ENCODE measurements around the gene COL7A1.

Gene COL7A1

DNA sequence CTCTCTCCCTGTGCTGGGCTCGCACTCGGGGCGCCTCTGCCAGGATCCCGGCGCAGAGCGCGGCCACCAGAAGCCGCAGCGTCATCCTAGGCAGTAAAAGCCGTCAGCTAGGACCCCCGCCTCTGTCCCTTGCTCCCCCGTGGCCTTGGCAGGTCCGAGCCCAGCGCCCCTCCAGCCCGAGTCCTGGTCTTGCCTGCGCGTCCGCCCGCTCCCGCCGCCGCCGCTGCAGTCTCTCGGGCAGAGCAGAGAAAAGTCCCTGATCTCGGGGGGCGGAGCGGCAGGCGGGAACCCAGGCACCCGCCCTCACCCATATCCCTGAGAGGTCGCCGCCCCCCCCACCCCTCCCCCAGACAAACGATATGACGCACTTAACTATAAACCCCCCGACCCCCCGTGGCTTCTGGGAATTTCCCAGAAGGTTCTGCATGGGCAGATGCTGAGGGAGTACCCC, at the start of gene COL7A1:
Gene COL7A1 (minus strand): TSS at position 255 of the 451 bp plus-strand sequence. CDS start 170 bp downstream, at position 85.
- peak within 1 kb of the TSS; percentile 56 for H3K4me3 ChIP-seq (replicated peaks; ENCODE audit: low read depth, low read length)
- TF ChIP-seq, protein P1, sequence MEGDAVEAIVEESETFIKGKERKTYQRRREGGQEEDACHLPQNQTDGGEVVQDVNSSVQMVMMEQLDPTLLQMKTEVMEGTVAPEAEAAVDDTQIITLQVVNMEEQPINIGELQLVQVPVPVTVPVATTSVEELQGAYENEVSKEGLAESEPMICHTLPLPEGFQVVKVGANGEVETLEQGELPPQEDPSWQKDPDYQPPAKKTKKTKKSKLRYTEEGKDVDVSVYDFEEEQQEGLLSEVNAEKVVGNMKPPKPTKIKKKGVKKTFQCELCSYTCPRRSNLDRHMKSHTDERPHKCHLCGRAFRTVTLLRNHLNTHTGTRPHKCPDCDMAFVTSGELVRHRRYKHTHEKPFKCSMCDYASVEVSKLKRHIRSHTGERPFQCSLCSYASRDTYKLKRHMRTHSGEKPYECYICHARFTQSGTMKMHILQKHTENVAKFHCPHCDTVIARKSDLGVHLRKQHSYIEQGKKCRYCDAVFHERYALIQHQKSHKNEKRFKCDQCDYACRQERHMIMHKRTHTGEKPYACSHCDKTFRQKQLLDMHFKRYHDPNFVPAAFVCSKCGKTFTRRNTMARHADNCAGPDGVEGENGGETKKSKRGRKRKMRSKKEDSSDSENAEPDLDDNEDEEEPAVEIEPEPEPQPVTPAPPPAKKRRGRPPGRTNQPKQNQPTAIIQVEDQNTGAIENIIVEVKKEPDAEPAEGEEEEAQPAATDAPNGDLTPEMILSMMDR (IDR thresholded peaks at IDR 0.05; ENCODE audit: low read depth, low read length, missing control alignments) = no peak
- no peak for DNase-seq (ENCODE audit: extremely low read depth, low read depth)

DNA sequence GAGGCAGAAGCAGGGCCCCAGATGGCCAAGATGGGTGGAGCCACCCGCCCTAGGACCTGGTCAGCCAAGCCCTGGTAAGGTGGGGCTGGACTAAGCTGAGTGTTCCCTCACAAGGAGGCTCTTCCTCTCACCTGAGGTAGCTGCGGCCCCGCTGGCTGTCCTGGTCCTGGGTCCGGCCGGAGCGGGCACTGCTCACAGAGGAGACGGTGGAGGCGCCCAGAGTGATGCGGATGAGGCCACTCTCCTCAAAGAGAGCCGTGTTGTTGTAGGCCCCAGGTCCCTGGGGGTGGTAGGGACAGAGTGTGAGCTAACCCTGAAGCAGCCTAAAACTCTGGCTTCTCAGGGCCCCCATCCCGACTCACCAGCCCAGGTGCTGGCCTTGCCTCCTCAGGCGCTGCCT, 47.5 kb upstream of the COL7A1 start:
- no peak for DNase-seq (ENCODE audit: extremely low read depth, low read depth)
- no peak overlapping the region for H3K4me3 ChIP-seq (replicated peaks; ENCODE audit: low read depth, low read length)
- TF ChIP-seq, protein P1 (IDR thresholded peaks at IDR 0.05; ENCODE audit: low read depth, low read length, missing control alignments) = no peak

DNA sequence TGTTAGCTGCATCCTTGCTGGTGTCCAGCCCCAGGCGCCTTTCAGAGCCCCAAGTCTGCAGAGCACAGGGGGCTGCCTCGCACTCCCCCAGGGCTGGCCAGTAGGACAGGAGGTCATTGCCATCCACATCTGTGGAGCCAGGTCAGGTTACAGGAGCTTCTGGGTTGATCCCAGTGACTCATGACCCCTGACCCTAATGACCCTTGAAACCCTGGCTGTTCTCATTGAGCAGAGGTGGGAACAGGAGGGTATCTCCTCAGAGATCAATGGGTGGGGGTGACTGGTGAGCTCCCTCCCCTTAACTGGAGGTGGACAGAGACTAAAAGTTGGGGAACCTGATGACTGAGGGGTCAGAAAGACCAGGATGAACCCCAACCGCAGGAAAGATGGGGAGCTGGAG, 46.3 kb upstream of the COL7A1 start:
- DNase-seq (ENCODE audit: extremely low read depth, low read depth) = no peak
- no peak overlapping the region for H3K4me3 ChIP-seq (replicated peaks; ENCODE audit: low read depth, low read length)
- TF ChIP-seq, protein P1 (IDR thresholded peaks at IDR 0.05; ENCODE audit: low read depth, low read length, missing control alignments) = no peak

DNA sequence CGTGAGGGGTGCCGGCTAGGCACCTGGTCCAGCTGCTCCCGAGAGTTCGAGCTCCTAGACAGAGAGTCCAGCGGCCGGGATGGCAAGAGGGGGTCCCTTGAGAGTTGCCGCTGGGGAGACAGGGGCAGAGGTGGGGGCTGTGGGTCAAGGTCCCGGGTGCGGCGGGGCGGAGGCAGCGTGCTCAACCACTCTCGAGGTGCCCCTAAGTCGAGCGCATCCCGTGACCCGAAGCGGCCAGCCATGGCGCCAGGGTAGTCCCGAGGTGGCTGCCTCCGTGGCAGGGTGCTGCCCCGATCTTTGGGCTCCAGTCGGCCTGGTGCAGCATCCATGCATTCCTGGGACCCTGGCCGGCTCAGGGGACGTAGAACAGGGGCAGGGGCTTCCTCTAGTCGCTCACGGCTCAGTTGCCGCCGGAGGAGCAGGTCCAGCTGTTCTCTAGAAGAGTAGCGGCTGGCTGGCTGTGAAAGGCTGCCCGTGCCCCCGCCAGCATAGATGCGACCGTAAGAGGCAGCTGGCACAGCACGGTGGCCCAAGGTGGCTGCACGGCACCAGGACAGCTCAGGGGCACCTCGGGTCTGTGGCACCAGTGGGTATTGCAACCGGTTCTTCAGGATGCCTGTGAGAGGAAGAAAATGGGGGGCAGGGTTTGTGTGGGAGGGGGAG, 44.9 kb upstream of the COL7A1 start:
- no peak for DNase-seq (ENCODE audit: extremely low read depth, low read depth)
- TF ChIP-seq, protein P1 (IDR thresholded peaks at IDR 0.05; ENCODE audit: low read depth, low read length, missing control alignments) = no peak

DNA sequence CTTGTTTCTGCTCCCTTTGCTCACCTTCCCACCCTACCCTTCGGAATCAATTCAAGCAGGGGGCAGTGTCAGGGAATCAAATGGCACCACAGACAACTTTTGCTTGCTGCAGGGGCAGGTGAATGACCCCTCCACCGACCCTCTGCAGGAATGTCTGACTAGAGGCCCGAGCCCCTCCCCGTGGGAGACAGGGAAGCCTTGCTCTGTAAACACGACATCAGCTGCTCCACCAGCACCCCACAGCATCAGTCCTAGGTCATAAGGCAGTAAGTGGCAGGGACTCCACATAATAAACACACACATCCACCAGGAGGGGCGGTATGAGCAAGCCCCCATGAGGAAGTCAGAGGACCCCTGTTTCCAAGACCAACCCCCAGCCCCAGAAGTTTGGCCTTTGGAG, 42.2 kb upstream of the COL7A1 start:
- H3K4me3 ChIP-seq (replicated peaks; ENCODE audit: low read depth, low read length) = no peak overlapping the region
- no peak for DNase-seq (ENCODE audit: extremely low read depth, low read depth)
- TF ChIP-seq, protein P1 (IDR thresholded peaks at IDR 0.05; ENCODE audit: low read depth, low read length, missing control alignments) = no peak

More for the DNA sequence above, 44.9 kb upstream of the COL7A1 start:
- H3K4me3 ChIP-seq (replicated peaks; ENCODE audit: low read depth, low read length) = no peak overlapping the region

DNA sequence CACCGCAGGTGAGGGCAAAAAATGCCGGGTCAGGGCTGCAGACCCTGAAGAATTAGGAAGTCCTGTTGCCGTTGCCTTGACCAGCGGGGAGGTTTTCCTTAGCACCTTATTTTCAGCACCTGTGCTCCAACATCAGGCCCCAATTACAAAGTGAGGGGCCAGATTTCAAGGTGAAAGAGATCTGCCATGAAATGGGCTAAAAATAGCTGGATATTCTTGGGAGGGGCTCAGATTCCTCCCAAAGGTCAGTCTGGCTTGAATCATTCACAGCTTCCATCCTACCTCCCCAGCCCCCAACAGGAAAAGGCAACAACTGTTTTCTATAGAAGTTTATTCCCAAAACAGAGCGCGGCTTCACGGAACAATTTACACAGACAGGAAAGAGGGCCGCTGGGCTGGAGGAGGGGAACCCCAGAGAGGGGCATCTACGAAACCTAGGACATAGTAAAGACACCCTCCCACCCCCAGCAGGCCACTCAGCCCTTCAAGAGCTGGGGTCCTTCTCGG, 41.1 kb upstream of the COL7A1 start:
- DNase-seq (ENCODE audit: extremely low read depth, low read depth) = peak; percentile 12
- H3K4me3 ChIP-seq (replicated peaks; ENCODE audit: low read depth, low read length) = peak overlapping the region; percentile 91
- TF ChIP-seq, protein P1 (IDR thresholded peaks at IDR 0.05; ENCODE audit: low read depth, low read length, missing control alignments) = no peak

Data from HFF-Myc (cell line).